Testis (tissue), 3 donors: ENCODE data around the gene ZNF367. TPM values are rescaled to one million over a fixed set of nuclear protein-coding genes. Genes with fewer than 3 reads are reported as not detected.

ENCODE experiments used
- DNase-seq: peaks from one replicate; pipeline ENCODE4 v3.0.0-alpha.2; 2019
- H3K27ac ChIP-seq, 2 donors: fragments of 200-600 bp; sonication (generic); one replicate each; pipeline ENCODE4 v1.5.1; 2019
- H3K27me3 ChIP-seq: fragments of 200-600 bp; sonication (generic); one replicate; pipeline ENCODE4 v1.5.1; 2019
- H3K36me3 ChIP-seq: fragments of 200-600 bp; sonication (generic); one replicate; pipeline ENCODE4 v1.5.1; 2017; ENCODE audit warnings: low read depth; ENCODE audit errors: missing control alignments
- H3K4me1 ChIP-seq: fragments of 200-600 bp; sonication (generic); one replicate; pipeline ENCODE4 v1.5.1; 2019
- H3K4me3 ChIP-seq, 2 donors: fragments of 200-600 bp; sonication (generic); one replicate each; pipeline ENCODE4 v1.5.1; 2017 to 2019
- H3K9me3 ChIP-seq: fragments of 200-600 bp; sonication (generic); one replicate; pipeline ENCODE4 v1.5.1; 2017
- POLR2A ChIP-seq: fragments of 450-650 bp; IDR thresholded peaks from one replicate; pipeline ENCODE4 v1.6.1; 2017; ENCODE audit warnings: antibody characterized with exemption, mild to moderate bottlenecking, moderate library complexity
- WGBS, 2 donors: methylation state at CpG; one replicate each; pipeline ENCODE4 v1.1.5; 2018; 5-methylcytosine and 5-hydroxymethylcytosine counted together
- intact Hi-C: fragments of 100-400 bp; cut with DNase I; formaldehyde crosslinking; loops from one replicate; pipeline ENCODE4 v1.15.1; 2023; ENCODE audit warnings: low total_unique reads
- polyA plus RNA-seq: library from polyadenylated mRNA; stranded (reverse); fragments of 350-450 nt; fragmentation: Illumina TruSeq; extraction: RNeasy Lipid Tissue Mini Kit (QIAGEN cat#74804); gene quantifications from one replicate; pipeline ENCODE4 v1.2.3, GENCODE V29; 2014; ENCODE audit warnings: low read depth, low replicate concordance; ENCODE audit not compliant: insufficient read depth
- total RNA-seq, 2 donors: library from RNA; depleted of rRNA; stranded (reverse); fragments of >200 nt; gene quantifications; one replicate each; pipeline ENCODE4 v1.2.3, GENCODE V29; 2016
- TF ChIP-seq, protein P1 (sequence below), 3 experiments: fragments of 450-650 bp in 2 of 3; fragments of 200-600 bp in 1 of 3; sonication (generic) in 1 of 3; IDR thresholded peaks; one replicate each; pipeline ENCODE4 v1.5.1; 2016 to 2019; ENCODE audit warnings: antibody characterized with exemption in 3 of 3, mild to moderate bottlenecking in 2 of 3, moderate library complexity in 1 of 3

The ZNF367 gene
- total and polyA plus RNA-seq, 3 donors from 2014 or later = 6.9 to 11.3 (median 10.6) TPM

DNA sequence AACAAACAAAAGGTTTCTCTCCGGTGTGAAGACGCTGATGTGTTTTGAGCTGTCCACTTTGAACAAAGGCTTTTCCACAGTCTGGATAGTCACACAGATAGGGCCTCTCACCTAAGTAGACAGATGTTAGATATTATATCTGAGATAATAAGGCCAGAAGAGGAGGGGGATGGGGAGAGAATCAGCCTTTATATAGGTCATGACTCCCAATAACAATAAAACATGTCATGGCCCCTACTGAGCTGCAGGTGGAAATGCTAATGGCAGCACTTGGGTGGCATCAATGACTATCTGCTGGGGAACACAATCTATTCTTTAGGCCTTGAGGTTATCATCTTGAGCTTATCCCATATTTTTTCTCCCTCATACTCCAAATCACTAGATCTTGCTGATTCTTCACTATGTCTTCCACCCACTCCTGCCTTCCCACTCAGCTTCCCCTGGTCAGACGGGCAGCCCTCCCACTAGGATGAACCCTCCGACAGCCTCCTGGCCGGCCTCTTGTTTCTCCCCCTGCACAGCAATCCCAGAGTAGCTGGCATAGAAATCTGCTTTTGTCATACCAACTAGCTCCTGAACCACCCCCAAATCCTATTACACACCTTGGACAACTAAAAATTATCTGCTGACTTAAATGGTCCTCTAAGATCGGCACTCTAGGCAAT is 23.2 kb downstream of the ZNF367 start:
- Histone ChIP-seq H3K27me3 (no peaks in the 10 kb centered on the region), H3K4me1 (no peaks in the 10 kb centered on the region), H3K4me3 (no peak overlapping the region), H3K9me3 (no peaks in the 10 kb centered on the region), H3K27ac (no peak overlapping the region), H3K36me3 (no peaks in the 10 kb centered on the region)
- intact Hi-C loops = no loop called here
- no peak for DNase-seq
- TF ChIP-seq, protein P1, sequence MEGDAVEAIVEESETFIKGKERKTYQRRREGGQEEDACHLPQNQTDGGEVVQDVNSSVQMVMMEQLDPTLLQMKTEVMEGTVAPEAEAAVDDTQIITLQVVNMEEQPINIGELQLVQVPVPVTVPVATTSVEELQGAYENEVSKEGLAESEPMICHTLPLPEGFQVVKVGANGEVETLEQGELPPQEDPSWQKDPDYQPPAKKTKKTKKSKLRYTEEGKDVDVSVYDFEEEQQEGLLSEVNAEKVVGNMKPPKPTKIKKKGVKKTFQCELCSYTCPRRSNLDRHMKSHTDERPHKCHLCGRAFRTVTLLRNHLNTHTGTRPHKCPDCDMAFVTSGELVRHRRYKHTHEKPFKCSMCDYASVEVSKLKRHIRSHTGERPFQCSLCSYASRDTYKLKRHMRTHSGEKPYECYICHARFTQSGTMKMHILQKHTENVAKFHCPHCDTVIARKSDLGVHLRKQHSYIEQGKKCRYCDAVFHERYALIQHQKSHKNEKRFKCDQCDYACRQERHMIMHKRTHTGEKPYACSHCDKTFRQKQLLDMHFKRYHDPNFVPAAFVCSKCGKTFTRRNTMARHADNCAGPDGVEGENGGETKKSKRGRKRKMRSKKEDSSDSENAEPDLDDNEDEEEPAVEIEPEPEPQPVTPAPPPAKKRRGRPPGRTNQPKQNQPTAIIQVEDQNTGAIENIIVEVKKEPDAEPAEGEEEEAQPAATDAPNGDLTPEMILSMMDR (IDR thresholded peaks at IDR 0.05) = no peak
- TF ChIP-seq POLR2A = no peak
- 91 to 92% methylated on average over 6 of the region's 6 CpGs for WGBS, 2 donors

DNA sequence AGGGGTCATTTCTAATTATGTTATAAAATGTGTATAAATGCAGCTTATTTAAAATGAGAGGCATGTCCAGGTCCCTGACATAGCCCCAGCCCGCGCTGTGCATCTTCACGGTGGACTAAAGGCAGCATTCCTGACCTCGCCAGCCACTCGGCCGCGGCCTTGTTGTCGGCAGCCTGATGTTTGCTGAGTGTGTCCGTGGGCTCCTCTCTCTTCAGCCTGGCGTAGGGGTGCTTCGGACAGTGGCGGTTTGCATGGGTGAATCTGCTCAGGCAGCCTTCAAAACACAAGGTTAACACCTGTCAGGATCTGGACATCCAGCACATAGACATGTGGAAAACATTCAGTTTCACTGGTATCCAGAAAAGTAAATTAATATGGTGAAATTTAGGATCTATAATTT is 25.9 kb downstream of the ZNF367 start:
- no peak overlapping the region for H3K27ac ChIP-seq
- DNase-seq = no peak
- no peaks in the 10 kb centered on the region for H3K27me3 ChIP-seq
- WGBS, 2 donors = 93 to 96% methylated on average over 12 of the region's 12 CpGs
- TF ChIP-seq, protein P1 (IDR thresholded peaks at IDR 0.05) = no peak
- no peak for TF ChIP-seq POLR2A
- no peaks in the 10 kb centered on the region for H3K36me3 ChIP-seq
- no peaks in the 10 kb centered on the region for H3K9me3 ChIP-seq
- intact Hi-C loops = no loop called here
- no peaks in the 10 kb centered on the region for H3K4me1 ChIP-seq
- no peak overlapping the region for H3K4me3 ChIP-seq

DNA sequence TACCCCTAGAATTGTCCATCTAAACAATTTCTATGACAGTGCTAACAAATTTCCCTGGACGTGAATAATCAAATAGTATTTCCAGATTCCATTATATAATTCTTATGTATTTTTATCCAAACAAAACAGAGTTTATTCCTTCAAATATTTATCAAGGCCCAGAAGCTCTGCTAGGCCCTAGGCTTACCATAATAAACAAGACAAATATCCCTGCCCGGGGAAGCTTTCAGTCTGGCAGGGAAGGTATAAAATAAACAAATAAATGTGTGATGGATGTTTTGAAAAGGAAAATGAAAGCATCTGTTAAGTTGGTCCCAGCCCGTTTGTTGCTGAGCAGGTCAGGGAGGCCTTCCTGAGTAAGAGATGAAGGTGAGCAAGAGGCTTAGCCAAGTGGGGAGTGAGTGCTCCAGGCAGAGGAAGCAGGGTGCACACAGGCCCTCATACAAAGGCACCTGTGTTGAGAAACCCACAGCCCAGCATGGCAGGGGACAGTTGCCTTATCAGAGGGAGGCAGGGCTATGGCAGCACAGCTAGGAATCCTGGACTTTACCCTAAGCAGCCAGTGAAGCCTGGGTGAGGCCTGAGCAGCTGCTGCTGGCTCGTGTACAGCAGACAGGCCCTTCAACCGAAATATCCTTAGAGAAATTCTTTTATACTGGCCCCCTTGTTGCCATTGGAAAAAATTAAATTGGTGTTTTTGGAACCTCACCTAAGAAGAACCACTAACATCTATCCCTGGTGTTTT is 27.0 kb downstream of the ZNF367 start:
- H3K9me3 ChIP-seq = no peaks in the 10 kb centered on the region
- H3K27me3 ChIP-seq = no peaks in the 10 kb centered on the region
- no peak for DNase-seq
- no peak overlapping the region for H3K4me3 ChIP-seq
- intact Hi-C loops = no loop called here
- WGBS, 2 donors = 85 to 88% methylated on average over 5 of the region's 5 CpGs
- no peaks in the 10 kb centered on the region for H3K36me3 ChIP-seq
- H3K27ac ChIP-seq = no peak overlapping the region
- TF ChIP-seq POLR2A = no peak
- H3K4me1 ChIP-seq = no peaks in the 10 kb centered on the region

DNA sequence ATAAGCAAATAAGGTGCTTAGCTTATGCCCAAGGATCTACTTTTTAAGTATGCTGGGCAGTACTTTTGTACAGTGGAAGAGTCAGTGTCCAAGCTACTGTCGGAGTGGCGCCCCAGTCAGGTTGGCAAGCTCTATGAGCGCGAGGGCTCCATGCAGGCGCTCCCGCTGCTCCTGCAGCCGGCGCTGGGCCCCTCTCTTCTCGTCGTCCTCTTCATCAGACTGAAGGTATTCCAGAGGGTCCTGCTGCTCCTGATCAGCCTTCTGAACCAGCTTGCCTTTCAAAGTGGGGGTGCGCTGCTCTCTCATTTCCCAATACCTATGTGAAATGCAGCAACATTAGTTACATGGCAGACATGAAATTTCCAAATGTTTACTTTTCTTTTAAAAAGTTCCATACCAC is 30.0 kb downstream of the ZNF367 start:
- TF ChIP-seq POLR2A = no peak
- TF ChIP-seq, protein P1 (IDR thresholded peaks at IDR 0.05) = no peak
- H3K27ac ChIP-seq = no peak overlapping the region

DNA sequence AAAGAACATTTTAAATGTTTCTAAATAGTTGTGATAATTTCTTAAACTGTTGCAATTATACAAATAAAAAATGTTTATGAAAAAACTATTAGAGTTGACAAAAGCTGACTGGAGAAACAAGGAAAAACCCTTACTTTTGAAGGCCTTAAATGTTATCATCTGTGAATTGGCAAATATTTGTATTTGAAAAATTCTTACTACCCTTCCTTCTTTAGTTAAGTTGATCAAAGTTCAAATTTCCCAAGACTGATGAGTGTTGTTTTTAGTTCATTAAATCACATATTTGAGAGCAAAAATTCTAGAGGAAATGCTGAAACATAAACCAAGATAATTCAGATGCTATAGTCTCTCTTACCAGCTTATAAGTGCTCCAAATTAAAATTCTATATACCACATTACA is 32.0 kb downstream of the ZNF367 start:
- no peaks in the 10 kb centered on the region for H3K36me3 ChIP-seq
- no peak overlapping the region for H3K27ac ChIP-seq
- DNase-seq = no peak
- no peaks in the 10 kb centered on the region for H3K4me1 ChIP-seq
- TF ChIP-seq POLR2A = no peak
- TF ChIP-seq, protein P1 (IDR thresholded peaks at IDR 0.05) = no peak
- H3K4me3 ChIP-seq = no peak overlapping the region
- intact Hi-C loops = no loop called here
- no peaks in the 10 kb centered on the region for H3K9me3 ChIP-seq
- no peaks in the 10 kb centered on the region for H3K27me3 ChIP-seq

More for the DNA sequence above, 30.0 kb downstream of the ZNF367 start:
- Histone ChIP-seq H3K27me3 (no peaks in the 10 kb centered on the region), H3K9me3 (no peaks in the 10 kb centered on the region), H3K4me3 (no peak overlapping the region), H3K36me3 (no peaks in the 10 kb centered on the region), H3K4me1 (no peaks in the 10 kb centered on the region)
- no peak for DNase-seq
- WGBS, 2 donors = 85 to 91% methylated on average over 6 to 11 of the region's 11 CpGs
- intact Hi-C loops = no loop called here
